ENCODE data around the gene RPS3.

DNA sequence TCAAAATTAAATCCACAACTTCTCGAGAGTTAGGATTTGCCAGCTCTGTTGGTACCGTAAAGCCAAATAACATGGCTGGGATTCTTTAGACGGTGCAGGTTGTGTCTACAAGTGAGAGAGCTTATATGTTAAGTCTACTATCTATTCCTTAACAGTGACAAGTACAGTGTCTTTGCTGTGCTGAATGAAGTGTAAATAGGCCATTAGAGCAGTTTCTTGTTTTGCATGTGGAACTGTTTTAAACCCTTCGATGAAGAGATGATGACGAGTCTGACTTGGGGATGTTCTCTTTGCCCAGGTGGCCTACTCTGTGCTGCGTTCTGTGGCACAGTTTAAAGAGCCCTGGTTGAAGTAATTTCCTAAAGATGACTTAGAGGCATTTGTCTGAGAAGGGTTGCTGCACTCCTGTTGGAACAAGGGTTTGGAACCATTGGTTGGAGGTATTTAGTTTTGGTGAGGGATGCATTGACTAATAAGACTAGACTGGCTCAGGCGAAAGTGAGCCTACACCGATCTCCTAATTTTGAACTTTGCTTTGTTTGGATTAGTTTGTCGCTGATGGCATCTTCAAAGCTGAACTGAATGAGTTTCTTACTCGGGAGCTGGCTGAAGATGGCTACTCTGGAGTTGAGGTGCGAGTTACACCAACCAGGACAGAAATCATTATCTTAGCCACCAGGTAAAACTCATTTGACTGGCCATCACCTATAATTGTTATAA lies 988 bp downstream of the RPS3 start:
- TF ChIP-seq, protein P1, sequence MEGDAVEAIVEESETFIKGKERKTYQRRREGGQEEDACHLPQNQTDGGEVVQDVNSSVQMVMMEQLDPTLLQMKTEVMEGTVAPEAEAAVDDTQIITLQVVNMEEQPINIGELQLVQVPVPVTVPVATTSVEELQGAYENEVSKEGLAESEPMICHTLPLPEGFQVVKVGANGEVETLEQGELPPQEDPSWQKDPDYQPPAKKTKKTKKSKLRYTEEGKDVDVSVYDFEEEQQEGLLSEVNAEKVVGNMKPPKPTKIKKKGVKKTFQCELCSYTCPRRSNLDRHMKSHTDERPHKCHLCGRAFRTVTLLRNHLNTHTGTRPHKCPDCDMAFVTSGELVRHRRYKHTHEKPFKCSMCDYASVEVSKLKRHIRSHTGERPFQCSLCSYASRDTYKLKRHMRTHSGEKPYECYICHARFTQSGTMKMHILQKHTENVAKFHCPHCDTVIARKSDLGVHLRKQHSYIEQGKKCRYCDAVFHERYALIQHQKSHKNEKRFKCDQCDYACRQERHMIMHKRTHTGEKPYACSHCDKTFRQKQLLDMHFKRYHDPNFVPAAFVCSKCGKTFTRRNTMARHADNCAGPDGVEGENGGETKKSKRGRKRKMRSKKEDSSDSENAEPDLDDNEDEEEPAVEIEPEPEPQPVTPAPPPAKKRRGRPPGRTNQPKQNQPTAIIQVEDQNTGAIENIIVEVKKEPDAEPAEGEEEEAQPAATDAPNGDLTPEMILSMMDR (conservative IDR thresholded peaks at IDR 0.05 in 1 of 2, IDR thresholded peaks at IDR 0.05 in 1 of 2; ENCODE audit: low read depth in 1 of 2, low read length in 2 of 2) = no peak
- TF ChIP-seq EZH2 (IDR thresholded peaks at IDR 0.05; ENCODE audit: low read length, missing control alignments) = no peak
